GM18507 (cell line): Measurements from ENCODE around the gene SLC39A11.
"Not testable (repeated sequence)": the region's sequence is repeated elsewhere in the genome, so short reads cannot be mapped to it uniquely, and the experiment has no call there.

Experiments
- DNase-seq: peaks from one replicate; pipeline ENCODE4 v3.0.0; 2011; ENCODE audit warnings: low read depth; ENCODE audit not compliant: insufficient read length; ENCODE audit errors: extremely low spot score
- FAIRE-seq: peaks from 2 replicates; lab custom pipeline; 2011; peaks lifted over from hg19 to GRCh38; lab: Jason Lieb, UNC

SLC39A11 gene

GRCh38 chr17:72640415-72641165, 451.9 kb downstream of the SLC39A11 start:
- FAIRE-seq (no peak), DNase-seq (no peak)

GRCh38 chr17:72639711-72640110, 452.8 kb downstream of the SLC39A11 start:
- FAIRE-seq (no peak), DNase-seq (no peak)

GRCh38 chr17:72638932-72639331, 453.6 kb downstream of the SLC39A11 start:
- FAIRE-seq: not testable (repeated sequence)

DNA sequence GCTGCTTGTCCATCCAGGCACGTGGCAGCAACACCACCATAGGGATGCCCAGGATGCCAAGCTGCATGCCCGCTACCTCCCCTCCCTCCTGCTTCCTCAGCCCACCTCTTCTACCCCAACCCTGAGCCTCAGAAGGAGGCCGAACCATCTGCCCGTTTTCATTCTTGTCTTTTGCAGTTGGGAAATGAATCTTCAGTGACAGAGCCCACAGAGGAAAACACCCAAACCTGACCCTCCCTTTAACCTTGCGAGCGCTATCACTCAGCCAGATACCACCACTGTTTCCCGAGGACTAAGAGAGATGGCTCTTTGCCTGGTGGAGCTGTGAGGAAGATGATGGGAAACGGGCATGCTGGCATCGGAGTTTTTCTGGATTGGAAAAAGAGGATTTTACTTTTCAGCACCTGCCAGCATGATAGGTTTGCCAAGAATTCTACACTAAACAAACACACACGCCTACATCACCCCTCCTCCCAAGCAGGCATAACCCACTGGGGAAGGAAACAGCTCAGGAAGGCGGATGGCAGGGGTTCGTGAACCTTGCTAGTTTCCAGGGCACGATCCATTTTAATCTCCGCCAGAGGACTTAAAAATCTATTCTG, 457.4 kb downstream of the SLC39A11 start:
- FAIRE-seq (no peak), DNase-seq (no peak)

More at GRCh38 chr17:72638932-72639331, 453.6 kb downstream of the SLC39A11 start:
- not testable (repeated sequence) for DNase-seq

- FAIRE-seq (no peak), DNase-seq (no peak)
Measured at GRCh38 chr17:72634621-72635020, 457.9 kb downstream of the SLC39A11 start.

DNA sequence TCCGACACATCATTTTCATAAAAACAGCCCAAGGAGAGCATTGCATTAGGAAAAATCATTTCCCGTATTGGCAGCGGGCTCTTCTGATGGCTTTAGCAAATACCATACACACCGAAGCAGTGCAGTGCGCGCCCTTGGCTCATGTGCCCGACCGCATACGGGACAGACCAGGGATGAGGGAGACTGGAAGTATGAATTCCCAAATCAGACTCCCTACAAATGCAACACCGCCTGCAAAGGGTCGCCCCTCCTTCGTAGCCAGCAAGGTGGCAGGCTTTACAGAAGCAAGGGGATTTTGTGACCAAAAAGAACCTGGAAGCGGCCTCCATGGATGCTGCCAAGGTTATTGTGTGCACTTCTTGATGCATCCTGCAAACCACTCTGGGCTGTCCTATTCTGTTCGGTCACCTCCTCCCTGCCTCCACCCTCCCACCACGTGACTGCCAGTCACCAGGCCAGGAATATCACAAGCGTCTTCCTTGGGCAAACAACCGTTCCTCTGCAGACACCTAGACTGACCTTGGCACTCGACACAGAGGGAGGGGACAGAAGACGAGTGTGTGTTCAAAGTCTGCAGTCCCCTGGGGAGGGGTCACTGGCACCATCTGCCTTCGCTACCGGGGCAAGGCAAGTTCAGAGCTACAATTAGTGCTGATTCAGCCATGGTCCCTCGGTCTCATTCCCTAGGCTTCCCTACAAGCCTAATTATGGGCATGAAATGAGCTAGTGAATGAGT, 460.4 kb downstream of the SLC39A11 start:
- FAIRE-seq (no peak), DNase-seq (no peak)

GRCh38 chr17:72631568-72631948, 460.9 kb downstream of the SLC39A11 start:
- no peak for FAIRE-seq

GRCh38 chr17:72624652-72625051, 467.8 kb downstream of the SLC39A11 start:
- FAIRE-seq (no peak), DNase-seq (no peak)

More at GRCh38 chr17:72631568-72631948, 460.9 kb downstream of the SLC39A11 start:
- no peak for DNase-seq

DNA sequence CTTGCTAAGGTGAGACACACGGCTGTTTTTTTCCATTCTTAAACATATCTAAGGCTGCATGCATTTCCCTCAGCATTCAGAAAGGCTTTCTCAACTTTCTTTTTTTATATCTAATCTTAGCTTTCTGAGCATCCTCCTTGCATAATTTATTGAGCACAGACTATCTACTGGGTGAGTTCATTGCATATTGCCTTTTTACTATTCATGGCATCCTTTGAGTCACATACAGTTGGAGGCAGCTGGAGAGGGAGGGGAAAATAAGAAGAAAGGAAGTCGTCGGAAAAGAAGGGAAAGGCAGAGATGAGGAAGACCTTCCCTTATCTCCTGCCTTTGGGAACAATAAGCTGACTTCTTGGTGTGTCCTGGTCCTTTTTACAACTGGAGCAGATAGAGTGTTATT, 468.3 kb downstream of the SLC39A11 start:
- DNase-seq (no peak), FAIRE-seq (no peak)

- FAIRE-seq: no peak
- no peak for DNase-seq
Measured at GRCh38 chr17:72622661-72623433, 469.6 kb downstream of the SLC39A11 start.

- DNase-seq (no peak), FAIRE-seq (no peak)
Measured at GRCh38 chr17:72619976-72620650, 472.4 kb downstream of the SLC39A11 start.

GRCh38 chr17:72618001-72618509, 474.4 kb downstream of the SLC39A11 start:
- FAIRE-seq (peak; percentile 67), DNase-seq (no peak)

DNA sequence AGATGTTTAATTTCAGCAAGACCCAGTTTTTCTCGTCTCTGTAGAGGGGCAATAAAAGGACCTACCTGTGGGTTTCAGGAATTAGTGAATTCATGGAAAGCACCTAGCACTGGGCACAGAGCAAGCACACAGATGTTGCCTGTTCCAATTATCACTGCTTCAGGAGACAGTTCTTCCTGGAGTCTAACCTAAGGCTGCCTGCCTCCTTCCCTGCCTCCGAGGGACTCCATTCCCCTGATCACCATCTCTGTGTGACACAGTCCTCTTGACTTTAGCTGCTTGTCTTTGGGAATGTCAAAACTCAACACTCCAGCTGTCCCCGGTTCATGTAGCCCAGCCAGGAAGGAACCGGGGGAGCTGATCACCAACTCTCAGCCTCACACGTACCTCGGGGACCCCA, 474.9 kb downstream of the SLC39A11 start:
- FAIRE-seq: no peak
- DNase-seq: no peak

DNA sequence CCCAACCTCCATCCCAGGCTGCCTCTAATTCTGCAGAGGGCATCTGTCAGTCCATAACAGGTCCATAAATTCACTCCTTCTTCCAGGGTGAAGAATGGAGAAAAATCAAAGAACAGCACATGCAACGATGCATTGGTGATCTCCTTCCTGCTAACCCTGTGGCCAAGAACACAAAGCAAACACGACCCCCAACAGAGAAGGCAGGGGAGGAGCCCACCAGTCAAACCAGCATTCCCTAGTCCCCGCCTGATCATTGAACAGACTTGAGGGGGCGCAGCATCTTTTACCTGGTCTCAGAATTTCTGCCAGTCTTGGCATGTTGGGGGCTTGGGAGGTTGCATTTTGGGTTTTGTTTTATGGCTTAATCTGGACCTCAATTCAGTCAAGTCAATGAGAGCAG, 476.0 kb downstream of the SLC39A11 start:
- no peak for DNase-seq
- no peak for FAIRE-seq

- no peak for FAIRE-seq
- no peak for DNase-seq
Measured at GRCh38 chr17:72615627-72615991, 476.9 kb downstream of the SLC39A11 start.

- peak; percentile 50 for FAIRE-seq
- no peak for DNase-seq
Measured at GRCh38 chr17:72614871-72615626, 477.4 kb downstream of the SLC39A11 start.

- DNase-seq (no peak), FAIRE-seq (no peak)
Measured at GRCh38 chr17:72614476-72614870, 478.0 kb downstream of the SLC39A11 start.

DNA sequence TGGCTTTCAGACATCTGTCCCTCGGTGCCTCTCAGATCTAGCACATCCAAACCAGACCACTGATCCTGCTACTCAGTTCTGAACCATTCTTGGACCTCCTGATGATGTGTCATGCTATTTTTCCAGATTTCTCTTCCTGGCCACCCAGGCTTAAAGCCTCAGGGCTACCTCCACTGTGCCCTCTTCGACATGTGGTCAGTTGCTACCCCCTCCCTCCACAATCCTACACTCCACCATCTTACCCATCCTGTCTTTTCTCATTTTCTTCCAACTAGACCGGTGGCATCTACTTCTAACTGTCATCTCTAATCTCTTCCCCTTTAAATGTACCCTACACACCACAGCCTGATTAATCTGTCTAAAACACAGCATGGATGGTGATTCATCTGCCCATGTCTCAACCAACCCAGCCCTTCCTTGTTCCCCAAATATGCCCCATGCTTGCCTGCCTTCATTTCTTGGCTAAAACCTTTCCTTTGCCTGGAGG, 478.6 kb downstream of the SLC39A11 start:
- DNase-seq: no peak
- no peak for FAIRE-seq
